NT2/D1 (cell line): ENCODE data around the gene GATA3.

Experiments used
- DNase-seq: peaks from one replicate; pipeline ENCODE4 v3.0.0-alpha.2; 2011; ENCODE audit warnings: low read depth, low spot score
- H3K27me3 ChIP-seq: 2 replicates; pipeline ENCODE4 v1.6.0; 2011; ENCODE audit warnings: mild to moderate bottlenecking; ENCODE audit not compliant: insufficient read length, insufficient read depth
- H3K36me3 ChIP-seq: 2 replicates; pipeline ENCODE4 v1.6.1; 2011; ENCODE audit warnings: mild to moderate bottlenecking, low read length, mixed read lengths; ENCODE audit not compliant: insufficient read depth, insufficient read length
- H3K4me1 ChIP-seq: 2 replicates; pipeline ENCODE4 v1.5.1; 2011; ENCODE audit not compliant: insufficient read depth, insufficient read length
- H3K4me3 ChIP-seq: 2 replicates; pipeline ENCODE4 v1.5.1; 2011; ENCODE audit warnings: low read depth; ENCODE audit not compliant: insufficient read length
- H3K9ac ChIP-seq: 2 replicates; pipeline ENCODE4 v1.6.0; 2011; ENCODE audit warnings: low read depth; ENCODE audit not compliant: insufficient read length
- H3K9me3 ChIP-seq: 2 replicates; pipeline ENCODE4 v1.5.1; 2011; ENCODE audit warnings: mild to moderate bottlenecking, low read length; ENCODE audit not compliant: insufficient read depth
- SUZ12 ChIP-seq: IDR thresholded peaks from 2 replicates; pipeline ENCODE4 v1.6.1; 2011; ENCODE audit not compliant: insufficient read length, insufficient read depth; ENCODE audit errors: extremely low read depth
- YY1 ChIP-seq: IDR thresholded peaks from 2 replicates; pipeline ENCODE4 v1.6.1; 2011; ENCODE audit not compliant: insufficient read length, insufficient read depth
- ZNF274 ChIP-seq: IDR thresholded peaks from 2 replicates; pipeline ENCODE4 v1.6.1; 2011; ENCODE audit warnings: mild to moderate bottlenecking, low read depth, low read length

GATA3 gene

DNA sequence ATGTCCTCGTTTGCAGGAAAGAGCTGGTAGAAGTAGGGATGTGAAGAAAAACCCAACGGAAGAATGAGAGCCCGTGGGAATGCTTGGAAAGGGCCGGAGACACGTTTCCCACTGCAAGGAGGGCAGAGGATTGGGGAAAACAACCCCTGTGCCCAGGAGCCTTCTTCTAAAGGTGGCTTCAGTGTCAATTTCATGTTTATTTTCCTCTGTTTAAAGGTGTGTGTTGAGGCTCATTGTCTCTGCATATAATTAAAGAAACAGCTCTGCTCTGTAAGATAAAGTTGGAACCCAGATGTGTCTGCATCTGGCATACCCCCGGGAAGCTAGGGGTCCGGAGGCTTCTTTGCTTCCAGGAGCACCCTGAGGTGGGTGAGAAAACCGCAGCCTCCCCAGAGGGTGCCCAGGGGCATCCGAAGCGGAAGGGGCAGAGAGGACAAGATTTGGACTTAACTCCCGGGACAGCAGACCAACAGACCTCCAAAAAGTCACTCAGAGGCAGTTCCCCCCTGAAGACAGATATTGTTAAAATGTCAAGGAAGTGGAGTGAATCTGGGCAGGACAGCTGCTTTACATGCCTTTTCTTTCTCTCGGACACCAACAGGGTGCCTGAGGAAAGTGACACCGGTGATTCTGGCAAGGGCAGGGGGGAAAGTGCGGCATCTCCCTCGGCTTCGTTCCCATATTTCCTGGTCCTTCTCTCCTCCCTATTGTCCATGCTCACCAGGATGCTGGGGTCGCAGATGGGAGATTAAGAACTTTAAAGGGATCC lies 8.6 kb upstream of the GATA3 start:
- Histone ChIP-seq H3K9ac (no peak overlapping the region), H3K36me3 (no peaks in the 10 kb centered on the region), H3K27me3 (peaks cover 88% of the 10 kb centered on the region), H3K4me1 (peaks cover 20% of the 10 kb centered on the region), H3K9me3 (no peaks in the 10 kb centered on the region), H3K4me3 (no peak overlapping the region)
- DNase-seq = no peak
- TF ChIP-seq ZNF274 (no peak), SUZ12 (no peak), YY1 (no peak)

DNA sequence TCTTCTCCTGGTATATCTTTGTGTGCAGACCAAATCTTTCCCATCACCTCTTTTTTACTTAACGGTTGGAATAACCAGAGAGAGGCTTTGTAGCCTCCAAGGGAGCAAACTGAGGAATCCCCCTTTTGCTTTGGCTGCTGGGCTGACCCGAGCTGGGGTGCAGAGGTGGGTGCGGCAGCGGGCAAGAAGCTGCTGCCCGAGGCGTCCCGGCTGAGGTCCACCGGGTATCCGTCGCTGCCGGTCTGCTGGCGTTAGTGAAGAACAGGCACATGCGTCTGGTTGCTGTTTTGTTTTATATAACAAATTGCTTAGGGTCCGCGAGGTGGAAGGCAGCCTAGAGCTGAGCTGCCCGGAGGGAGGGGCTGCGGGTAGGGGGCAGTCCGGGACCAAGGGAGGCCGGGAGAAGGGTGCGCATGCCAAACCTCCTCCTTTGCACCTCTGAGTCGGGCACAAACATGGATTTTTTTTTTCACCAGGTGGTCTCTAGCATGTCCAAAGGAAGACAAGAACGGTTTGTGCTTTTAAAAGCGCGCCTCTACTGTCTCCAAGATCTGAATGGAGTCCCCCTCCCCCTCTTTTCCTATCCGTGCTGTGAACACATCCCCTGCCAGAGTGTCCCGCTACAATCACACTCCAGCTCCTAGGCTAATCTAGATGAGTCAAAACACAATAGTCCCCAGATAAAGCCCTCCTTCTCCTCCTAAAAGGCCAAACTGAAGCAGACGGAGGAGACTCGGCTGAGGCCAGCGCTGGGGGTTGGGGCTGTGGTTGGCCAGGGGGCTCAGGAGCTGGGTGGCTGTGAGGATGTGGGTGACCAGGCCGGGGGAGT lies 6.8 kb upstream of the GATA3 start:
- DNase-seq = no peak
- TF ChIP-seq SUZ12 = peak; percentile 80
- TF ChIP-seq ZNF274 = no peak
- TF ChIP-seq YY1 = no peak
- Histone ChIP-seq H3K9ac (no peak overlapping the region), H3K4me1 (peaks cover 18% of the 10 kb centered on the region), H3K9me3 (no peaks in the 10 kb centered on the region), H3K4me3 (peak overlapping the region; percentile 9), H3K27me3 (peaks cover 76% of the 10 kb centered on the region), H3K36me3 (no peaks in the 10 kb centered on the region)

DNA sequence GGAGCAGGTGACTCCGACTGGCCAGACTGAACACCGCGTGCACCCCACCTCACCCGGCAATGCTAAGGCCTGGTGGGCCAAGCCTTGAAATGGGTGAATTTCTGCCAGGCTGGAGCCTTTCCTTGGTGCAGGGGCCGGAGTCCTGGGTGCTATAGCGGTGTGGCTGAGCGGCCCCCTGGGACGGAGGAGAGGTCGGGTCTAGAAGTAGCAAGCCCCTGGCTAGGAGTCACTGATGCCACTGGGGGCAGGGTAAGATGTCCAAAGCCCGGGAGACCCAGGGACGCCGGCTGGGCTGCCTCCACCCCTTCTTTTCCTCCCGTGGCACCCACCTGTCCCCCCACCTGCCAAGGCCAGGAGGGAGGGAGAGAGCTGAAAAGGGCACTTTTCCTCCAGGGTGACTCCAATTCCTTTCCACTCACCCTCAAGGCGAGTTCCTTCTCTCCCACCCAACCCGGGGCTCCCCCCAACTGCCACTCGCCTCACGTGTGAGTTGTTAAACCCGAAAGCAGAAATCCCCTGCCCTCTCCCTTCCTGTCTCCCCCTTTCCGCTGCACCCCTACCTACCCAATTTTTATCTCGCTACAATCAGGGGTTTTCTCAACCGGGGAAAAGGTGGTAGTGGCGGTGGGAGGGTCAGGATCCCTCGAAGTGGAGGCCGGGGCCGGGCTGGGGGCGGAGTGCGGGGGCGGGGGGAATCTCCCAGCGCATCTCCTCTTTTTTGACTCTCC lies 6.0 kb upstream of the GATA3 start:
- Histone ChIP-seq H3K9me3 (no peaks in the 10 kb centered on the region), H3K36me3 (no peaks in the 10 kb centered on the region), H3K9ac (peak overlapping the region; percentile 42), H3K27me3 (peaks cover 73% of the 10 kb centered on the region), H3K4me3 (peak overlapping the region; percentile 9), H3K4me1 (peaks cover 16% of the 10 kb centered on the region)
- peak; percentile 26 for TF ChIP-seq SUZ12
- TF ChIP-seq YY1 = no peak
- no peak for DNase-seq

DNA sequence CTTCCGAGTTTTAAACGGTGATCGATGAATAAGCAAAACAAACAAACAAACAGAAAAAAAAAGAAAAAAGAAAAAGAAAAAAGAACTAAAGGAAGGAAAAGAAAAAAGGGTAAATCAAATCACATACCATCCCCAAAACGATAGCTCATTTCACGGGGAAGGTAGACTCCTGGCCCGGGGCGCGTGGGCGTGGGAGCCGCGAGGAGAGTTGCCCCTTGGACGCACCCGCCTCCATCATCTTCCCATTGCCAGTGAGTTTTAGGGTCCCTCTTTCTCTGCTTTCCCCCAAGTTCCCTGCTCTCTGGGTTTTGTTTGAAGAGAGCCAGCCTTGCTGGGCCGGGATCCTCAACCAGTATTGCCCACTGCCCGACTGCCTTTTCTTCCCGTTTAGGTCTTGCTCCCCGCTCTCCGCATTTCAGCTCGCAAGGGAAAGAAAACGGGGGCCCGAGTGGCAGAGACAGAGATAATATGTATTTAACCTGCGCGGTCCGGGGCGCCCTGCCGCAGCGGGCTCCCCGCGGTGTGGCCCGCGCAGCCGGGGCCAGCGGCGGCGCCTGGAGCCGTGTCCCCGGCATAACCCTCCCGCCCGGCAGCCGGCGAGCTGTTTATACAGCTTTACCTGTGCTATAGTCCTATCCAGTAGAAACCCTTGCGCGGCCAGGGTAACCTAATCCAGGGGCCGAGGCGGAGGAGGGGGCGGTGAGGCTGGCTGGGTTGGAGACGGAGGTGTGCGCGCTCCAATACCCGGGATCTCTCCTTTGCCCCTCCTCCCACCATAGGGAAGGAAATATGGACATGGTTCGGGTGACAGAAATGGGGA lies 5.2 kb upstream of the GATA3 start:
- TF ChIP-seq SUZ12 (no peak), ZNF274 (no peak), YY1 (no peak)
- Histone ChIP-seq H3K4me3 (peak overlapping the region; percentile 39), H3K9ac (peak overlapping the region; percentile 61), H3K36me3 (no peaks in the 10 kb centered on the region), H3K27me3 (peaks cover 65% of the 10 kb centered on the region), H3K4me1 (peaks cover 12% of the 10 kb centered on the region), H3K9me3 (no peaks in the 10 kb centered on the region)
- DNase-seq = no peak

DNA sequence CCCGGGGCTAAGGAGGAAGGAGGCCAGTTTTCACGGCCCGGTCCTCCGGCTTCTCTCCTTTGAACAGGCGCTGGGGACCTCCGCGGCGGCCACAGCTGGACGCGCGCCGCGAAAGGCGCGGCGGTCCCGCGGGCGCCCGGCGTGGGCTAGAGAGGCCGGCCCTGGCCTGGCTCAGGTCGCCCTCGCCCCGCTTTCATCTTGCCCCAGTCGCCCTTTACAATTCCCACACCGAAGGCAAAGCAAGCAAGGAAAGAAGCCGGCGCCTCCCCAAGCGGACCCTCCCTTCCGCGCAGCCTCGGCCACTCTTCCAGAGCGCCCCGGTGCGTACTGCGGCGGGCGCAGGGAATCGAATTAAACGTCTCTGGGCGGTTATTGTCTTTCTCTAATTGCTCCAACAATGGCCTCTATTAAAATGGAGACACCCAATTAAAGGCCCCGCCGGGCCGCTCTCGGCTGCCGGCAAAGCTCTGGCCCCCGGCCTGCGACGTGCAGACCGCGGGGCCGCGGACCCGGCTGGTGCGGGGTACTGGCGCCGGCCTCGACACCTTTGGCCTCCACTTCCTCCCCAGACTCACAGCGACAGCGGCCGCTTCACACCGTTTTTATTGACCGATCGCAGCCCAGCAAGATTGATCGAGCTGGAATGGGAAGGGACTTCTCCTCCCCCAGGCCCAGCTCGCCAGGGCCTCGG lies 4.5 kb upstream of the GATA3 start:
- Histone ChIP-seq H3K27me3 (peaks cover 58% of the 10 kb centered on the region), H3K9me3 (no peaks in the 10 kb centered on the region), H3K4me1 (peaks cover 12% of the 10 kb centered on the region), H3K36me3 (no peaks in the 10 kb centered on the region), H3K4me3 (peak overlapping the region; percentile 39), H3K9ac (peak overlapping the region; percentile 61)
- TF ChIP-seq ZNF274 = no peak
- no peak for TF ChIP-seq YY1
- no peak for TF ChIP-seq SUZ12
- DNase-seq = no peak

DNA sequence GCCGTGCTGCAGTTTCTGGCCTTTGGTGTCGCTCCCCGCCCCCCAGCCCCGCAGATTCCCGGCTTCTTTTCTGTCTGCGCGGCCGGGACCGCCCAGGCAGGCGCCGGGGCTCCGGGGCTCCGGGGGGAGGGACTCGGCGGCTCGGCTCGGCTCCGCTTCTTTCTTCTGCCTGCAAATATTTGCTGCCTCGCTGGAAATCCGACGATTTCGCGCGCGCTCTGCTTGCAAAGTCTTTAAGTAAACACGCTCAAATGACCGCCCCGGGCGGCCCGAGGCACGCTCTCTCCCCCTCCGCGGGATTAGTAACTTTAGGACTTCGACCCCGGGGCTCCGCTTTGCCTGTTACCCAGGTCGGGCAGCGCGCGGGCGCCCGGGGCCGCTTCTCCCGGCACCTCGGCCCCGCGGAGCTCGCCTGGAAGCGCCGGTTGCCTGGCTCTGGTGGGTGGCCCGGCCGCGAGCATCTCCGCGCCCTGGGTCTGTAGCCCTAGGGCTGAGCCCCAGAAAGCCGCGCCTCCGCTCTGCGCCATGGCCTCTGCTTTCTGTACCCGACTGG lies 3.9 kb upstream of the GATA3 start:
- Histone ChIP-seq H3K27me3 (peaks cover 53% of the 10 kb centered on the region), H3K4me1 (peaks cover 12% of the 10 kb centered on the region), H3K9ac (peak overlapping the region; percentile 61), H3K9me3 (no peaks in the 10 kb centered on the region), H3K4me3 (peak overlapping the region; percentile 39), H3K36me3 (no peaks in the 10 kb centered on the region)
- DNase-seq = no peak
- TF ChIP-seq YY1 (no peak), SUZ12 (no peak), ZNF274 (no peak)
